GM20431 (cell line): ENCODE results near the gene XYLB.
"Not testable (repeated sequence)": the region's sequence is repeated elsewhere in the genome, so short reads cannot be mapped to it uniquely, and the experiment has no call there.

Experiments used
- in situ Hi-C: fragments of 300-500 bp; cut with MseI, MboI; formaldehyde crosslinking; loops from one replicate; pipeline ENCODE4 v1.15.0; 2020; ENCODE audit warnings: low sequenced_read_pairs; ENCODE audit not compliant: unreplicated experiment

The XYLB gene

DNA sequence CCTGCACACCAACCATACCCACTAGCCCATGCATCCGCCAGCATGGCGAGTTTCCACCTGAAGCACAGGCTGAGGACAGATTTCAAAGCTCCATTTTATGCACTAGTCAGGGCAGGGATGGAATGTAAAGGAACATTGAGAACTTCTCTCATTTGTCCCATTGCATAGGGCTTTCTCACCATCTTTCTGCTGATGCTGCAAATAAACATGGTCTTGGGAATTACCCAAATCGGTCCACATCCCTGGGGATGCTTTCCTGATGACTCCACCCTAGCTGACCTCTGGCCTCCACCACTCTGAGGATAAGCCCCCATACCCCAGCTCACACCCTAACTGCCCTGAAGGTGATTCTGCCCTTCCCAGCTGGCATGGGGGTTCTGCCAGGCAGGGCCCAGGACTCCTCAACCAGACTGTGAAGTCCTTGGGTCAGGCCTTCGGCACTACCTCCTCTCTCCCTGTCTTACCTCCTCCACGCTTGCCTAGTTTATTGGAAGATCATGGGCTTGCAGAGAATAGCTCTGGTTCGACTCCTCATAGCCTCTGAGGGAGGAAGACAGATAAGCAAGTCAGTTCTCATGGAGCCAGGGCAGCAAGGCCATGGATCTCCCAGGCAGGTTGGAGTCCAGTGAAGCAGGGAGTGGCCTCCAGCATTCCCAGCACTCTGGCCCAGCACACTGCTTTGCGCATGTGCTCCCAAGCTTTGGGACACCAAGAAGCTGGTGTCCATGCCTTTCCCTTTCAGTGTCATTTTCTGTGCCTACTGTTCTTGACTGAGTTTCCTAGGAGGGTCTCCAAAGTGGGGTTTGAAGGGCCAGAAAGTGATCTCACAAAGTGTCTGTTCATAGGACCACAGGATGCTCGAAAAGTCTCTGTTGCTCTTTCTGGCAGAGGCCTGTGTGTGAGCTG, 27.6 kb upstream of the XYLB start:
- in situ Hi-C loops: no loop called here

DNA sequence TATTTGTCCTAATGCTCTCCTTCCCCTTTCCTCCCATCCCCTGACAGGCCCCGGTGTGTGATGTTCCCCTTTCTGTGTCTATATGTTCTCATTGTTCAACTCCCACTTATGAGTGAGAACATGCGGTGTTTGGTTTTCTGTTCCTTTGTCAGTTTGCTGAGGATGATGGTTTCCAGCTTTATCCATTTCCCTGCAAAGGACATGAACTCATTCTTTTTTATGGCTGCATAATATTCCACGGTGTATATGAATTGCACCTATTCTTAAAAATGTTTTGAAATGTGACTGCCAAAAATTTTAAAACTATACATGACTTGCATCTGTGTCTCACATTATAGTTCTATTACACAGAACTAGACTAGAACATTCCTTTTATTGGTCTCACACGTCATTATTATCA, 25.9 kb upstream of the XYLB start:
- in situ Hi-C loops: not testable (repeated sequence)

DNA sequence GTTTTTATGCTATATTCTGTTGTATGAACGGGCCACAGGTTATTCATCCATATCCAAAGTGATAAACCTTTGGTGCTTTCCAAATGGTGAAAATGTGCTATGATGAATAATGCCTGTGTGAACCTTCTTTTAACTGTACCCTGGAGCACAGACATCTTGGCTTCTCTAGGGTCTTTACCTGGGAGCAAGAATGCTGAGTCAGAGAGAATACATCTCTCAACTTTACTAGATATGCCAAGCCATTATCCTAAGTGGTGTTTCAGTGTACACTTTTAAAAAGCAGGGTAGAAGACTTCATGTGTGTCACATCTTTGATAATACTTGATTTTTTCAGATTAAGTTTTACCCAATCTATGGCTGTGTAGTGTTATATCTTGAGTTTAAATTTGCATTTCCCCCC, 23.5 kb upstream of the XYLB start:
- in situ Hi-C loops: no loop called here

DNA sequence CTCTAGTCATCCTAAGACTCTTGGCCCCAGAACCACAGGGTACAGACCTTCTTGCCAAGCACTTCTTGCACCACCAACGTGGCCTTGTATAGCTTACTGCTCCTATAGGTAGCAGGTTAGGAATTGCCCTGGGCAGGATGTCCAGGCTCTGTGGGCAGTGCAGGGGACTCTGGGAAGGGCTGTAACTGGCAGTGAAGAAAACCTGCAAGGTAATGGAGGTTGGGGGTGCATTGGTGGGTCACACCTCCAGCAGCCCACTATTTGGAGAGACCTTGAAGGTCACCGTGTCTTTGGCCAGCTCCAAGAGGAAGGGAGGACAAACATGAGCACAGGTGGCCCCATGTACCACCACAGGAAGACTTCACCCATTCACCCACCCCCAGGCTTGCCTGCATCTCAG, 21.3 kb upstream of the XYLB start:
- in situ Hi-C loops: no loop called here

DNA sequence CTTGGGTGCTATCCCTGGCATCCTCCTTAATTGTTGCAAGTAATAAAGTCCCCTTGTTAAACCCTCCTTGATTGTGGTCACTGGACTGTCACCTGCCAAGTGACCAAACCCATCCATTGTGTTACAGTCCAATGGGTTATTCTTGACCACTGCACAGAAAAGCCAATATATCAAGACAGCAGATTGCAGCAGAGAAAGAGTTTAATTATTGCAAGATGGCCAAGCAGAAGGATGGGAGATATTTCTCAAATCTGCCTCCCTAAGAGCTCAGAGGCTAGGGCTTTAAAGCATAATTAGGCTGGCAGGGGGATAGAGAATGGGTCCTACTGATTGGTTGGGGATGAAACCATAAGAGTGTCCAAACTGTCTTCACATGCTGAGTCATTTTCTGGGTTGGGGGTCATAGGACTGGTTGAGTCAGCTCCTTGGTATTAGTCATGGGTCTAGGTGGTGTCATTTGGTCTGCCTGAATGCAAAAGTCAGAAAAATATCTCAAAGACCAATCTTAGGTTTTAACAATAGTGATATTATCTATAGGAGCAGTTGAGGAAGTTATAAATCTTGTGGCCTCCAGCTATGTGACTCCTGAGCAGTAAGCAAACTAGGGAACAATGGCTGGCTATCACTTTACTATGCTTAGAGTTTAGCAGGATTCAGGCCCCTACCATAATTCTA, 19.1 kb upstream of the XYLB start:
- in situ Hi-C loops: no loop called here

DNA sequence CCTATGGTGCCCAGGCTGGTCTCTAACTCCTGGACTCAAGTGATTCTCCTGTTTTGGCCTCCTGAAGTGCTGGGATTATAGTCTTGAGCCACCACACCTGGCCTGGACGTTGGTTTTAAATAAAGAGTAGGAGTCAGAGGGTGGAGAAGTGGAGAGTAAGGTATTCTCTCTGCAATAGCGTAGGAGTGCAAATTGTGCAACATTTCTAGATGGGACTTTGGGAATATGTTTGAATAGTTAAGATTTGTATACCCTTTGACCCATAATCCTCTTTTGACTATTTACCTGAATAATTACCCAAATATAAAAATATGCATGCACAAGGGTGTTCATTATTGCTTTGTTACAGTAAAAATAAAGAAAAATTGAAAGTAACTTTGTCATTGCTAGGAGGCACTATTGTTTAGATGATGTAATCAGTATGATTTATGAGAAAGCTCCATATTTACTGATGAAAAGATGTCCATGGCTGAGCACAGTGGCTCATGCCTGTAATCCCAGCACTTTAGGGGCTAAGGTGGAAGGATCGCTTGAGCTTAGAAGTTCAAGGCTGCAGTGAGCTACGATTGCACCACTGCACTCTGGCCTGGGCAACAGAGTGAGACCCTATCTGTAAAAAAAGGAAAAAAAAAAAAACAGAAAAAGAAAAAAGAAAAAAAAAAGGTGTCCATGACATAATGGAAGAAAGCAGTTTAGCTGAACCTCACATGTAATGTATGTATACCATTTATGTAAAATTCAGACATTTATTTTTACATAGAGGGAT, 15.1 kb upstream of the XYLB start:
- in situ Hi-C loops: no loop called here

DNA sequence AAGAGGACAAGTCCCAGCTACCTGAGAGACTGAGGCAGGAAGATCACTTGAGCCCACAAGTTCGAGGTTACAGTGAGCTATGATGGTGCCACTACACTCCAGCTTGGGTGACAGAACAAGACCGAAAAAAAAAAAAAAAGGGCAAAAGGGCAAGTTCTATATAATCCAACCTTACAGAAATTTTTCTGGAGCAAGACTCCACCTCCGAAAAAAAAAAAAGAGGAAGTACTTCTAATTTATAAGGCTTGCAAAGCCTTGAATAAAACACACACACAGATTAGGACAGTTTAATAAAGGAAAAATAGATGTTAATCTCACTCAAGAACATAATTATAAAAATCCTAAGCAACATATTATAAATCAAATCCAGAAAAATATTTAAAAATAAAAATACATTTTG, 14.4 kb upstream of the XYLB start:
- in situ Hi-C loops: no loop called here

DNA sequence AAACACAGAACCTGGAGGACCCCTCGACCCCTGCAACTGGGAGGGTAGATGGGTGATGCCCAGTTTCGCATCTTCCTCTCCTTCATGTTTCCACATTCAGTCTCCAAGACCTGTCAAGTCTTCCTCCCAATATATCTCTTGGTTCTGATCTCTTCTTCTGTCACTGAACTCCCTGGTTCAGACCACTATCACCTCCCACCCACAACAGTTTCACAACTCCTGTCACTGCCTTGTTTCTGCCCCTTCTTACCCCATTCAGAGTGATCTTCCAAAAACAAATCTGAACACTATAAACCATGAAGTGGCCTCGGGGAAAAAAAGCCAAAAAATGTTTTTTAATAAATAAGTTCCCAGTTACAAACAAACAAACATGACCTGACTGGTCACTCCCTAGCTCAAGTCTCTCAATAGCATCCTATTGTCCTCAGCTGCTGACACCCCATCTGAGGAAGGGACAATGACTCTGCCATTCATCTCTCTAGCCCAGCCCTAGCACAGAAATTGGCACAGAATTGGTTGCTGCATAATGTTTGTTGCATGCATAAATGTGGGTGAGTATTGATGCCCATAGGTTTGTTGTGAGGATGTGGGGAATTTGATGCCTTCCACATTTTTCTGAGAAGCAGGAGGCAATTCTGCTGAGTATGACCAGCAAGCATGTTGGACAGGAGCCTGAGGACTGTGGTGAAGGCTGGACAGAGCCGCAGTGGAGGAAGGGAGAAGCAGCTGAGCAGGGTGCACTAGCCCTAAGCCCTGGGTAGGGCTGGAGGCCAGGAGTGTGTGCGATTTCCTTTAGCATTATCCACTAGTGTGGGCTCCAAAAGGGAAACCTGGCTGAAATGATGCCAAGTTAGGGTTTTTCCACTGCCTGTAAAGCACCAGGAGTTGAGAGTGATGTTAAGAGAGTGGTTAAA, 12.2 kb upstream of the XYLB start:
- in situ Hi-C loops: no loop called here

DNA sequence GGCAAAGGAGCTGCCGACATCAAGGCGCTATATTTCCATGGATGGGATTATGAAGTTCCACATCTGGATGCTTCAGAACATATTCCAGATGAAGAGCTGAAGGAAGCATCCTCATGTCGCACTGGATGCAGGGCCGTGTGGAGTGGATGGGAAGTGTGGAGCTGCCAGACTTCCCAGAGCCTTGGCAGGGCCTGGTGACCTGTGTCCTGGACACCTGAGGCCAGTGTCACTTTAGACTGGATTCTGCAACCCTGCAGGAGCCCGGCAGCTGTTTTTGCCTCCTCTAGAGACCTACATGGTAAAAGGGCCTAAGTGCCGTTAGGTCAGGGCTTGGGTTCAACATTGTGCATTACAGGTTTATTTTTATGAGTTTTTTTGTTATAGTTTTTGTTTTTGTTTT, 11.3 kb upstream of the XYLB start:
- in situ Hi-C loops: no loop called here

DNA sequence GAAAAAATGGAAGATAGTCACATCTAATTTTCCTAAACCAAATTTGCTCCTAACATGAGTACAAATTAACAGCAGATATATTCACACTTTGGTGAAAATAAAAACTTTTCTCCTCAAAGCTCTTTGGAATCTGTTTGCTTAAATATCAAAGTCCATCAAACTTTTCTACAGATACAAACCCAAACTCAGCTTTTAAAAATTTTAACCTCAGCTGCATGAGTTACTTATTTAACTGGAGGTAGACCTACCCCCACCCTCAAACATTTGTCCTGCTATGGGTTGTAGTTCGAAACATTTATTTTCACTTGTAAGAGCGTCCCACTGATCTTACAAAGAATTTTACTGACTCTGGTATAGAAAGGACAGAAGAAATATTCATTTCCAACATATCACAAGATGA, 8.9 kb upstream of the XYLB start:
- in situ Hi-C loops: no loop called here

DNA sequence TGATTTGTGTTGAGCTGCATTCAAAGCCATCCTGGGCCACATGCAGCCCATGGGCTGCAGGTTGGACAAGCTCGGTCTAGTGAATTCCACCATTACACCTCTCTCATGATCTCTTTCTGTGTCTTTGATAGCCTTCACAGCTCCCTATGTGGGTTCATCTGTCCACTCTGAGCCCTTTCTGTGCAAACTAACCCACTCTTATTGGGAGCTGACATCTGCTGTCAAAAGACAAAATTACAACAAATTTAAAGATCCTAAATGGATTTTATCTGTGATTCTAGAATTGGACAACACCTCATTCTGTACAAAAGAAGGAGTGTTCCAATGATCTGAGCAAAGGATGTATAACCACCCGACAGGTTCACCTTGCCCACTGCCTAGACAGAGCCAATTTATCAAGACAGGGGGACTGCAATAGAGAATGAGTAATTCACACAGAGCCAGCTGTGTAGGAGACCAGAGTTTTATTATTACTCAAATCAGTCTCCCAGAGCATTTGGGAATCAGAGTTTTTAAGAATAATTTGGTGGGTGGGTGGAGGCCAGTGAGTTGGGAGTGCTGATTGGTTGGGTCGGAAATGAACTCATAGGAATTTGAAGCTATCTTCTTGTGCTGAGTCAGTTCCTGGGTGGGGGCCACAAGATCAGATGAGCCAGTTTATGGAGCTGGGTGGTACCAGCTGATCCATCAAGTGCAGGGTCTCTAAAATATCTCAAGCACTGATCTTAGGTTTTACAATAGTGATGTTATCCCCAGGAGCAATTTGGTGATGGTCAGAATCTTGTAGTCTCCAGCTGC, 2.6 kb upstream of the XYLB start:
- in situ Hi-C loops: loop anchor here (10.0 kb wide), 1 partner anchor 141 kb away; no protein-coding TSS in a partner anchor

DNA sequence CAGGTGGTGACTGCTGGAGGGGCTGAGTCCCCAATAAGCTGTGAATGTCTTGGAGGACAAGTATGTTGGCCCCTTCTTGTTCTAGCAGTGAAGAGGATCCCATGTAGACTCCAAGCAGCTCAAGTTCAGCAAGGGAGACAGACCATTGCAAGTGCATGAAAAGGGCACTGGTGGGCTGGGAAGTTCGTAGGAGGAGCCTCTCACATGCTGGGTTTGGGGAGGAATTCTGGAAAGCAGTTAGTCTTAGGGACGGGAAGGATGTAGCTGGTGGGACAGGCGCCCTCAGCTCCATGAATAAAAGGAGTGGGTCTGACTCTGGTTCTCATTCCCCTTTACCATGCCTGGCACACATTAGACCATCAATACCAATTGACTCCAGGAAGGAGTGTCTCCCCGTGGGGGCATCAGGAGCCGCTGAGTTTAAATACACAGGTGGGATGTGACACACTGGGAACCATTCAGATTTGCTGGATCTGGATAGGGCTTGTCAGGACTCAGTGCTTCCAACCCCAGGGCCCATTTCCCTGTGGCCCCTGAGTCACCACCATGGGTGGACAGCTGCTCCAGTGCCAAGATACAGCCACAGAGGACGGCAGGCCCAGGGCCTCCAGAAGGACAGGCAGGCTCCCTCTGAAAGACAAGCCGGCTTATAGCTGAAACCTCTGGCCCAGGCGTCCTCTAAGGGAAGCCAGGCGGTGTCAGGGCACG, 552 bp upstream of the XYLB start:
- in situ Hi-C loops: loop anchor here (10.0 kb wide), 1 partner anchor 139 kb away; no protein-coding TSS in a partner anchor

DNA sequence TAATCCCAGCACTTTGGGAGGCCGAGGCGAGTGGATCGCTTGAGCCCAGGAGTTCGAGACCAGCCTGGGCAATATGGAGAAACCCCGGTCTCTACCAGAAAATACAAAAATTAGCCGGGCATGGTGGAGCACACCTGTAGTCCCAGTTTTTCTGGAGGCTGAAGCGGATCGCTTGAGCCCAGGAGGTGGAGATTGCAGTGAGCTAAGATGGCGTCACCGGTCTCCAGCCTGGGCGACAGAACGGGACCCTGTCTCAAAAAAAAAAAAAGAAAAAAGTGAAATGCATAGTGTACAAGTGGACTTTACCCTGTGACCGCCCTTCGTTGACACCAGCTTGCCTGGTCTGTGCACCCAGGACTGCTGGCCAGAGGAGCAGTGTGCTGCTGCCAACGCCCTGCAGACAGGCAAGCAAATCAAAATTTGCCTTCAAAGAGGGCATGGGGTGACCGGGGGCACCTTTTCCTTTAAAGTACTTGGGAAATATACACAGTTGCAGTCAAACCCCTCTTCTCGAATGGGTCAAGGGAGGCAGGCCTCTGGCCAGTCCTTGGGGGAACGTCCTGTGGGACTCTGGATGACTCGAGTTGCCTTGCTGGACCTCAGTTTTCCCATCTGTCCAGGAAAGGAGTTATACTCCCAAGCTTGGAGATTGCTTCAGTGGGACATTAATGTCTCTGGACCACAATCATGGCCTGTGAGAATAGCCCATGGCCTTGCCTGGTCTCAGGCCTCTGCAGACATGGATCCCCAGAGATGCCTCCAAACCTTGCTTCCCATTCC, 1.0 kb downstream of the XYLB start:
- in situ Hi-C loops: loop anchor here (10.0 kb wide), 1 partner anchor 137 kb away; no protein-coding TSS in a partner anchor

DNA sequence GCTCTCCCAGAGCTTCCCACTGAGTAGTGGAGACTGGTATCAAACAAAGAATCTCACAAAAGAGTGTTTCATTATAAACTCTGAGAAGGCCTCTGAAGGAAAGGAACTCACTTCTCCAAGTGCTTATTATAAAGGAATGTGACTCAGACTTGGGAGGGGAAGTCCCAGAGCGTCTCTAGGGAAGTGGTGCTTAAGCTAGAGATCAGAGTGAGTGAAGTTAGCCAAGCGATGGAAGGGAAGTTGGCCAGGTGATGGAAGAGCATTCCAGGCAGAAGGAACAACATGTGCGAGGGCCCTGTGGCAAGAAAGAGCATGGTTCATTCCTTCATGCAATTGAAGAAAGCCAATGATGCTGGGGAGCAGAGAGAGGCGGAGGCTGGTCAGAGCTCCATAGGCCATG, 2.3 kb downstream of the XYLB start:
- in situ Hi-C loops: loop anchor here (10.0 kb wide), 1 partner anchor 136 kb away; no protein-coding TSS in a partner anchor

DNA sequence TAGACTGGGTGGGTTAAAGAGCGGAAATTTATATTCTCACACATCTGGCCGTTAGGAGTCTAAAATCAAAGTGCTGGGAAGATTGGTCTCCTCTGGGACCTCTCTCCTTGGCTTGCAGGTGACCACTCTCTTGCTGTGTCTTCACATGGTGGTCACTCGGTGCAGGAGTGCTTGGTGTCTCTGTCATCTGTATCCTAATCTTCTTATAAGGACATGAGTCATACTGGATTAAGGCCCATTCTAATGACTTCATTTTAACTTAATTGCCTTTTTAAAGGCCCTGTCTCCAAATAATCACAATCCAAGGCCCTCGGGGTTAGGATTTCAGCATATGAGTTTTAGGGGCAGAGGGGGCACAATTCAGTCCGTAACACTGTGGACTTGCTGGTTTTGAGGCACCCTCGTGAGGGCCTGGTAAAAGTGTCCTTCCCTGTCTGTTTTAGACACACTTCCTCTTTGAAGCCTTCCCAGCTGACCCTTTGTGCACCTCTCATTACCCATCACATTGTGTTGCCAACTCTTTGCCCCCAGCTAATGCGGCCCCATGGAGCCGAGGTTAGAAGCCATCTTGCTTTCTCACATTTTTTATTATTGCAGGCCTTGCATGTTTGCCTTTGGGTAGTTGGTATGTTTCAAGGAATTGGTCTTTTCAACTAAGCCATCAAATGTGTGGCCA, 3.2 kb downstream of the XYLB start:
- in situ Hi-C loops: loop anchor here (10.0 kb wide), 1 partner anchor 135 kb away; no protein-coding TSS in a partner anchor

DNA sequence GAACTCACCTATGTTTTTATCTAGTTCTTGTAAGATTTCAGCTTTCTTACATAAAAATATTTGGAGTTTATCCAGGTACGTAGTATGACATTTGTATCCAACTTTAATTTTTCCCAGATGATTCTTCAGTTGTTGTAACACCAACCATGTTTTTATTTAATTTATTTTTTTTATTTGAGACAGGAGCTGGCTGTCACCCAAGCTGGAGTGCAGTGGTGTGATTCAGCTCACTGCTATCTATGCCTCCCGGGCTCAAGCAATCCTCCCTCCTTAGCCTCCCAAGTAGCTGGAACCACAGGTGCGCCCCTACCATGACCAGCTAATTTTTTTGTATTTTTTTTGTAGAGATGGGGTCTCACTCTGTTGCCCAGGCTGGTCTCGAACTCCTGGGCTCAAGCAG, 6.6 kb downstream of the XYLB start:
- in situ Hi-C loops: no loop called here
